ENCODE measurements around the gene ASIC5. TPM values are rescaled to one million over a fixed set of nuclear protein-coding genes. Genes with fewer than 3 reads are reported as not detected.

Gene ASIC5
- total and polyA plus RNA-seq, 11 donors, result not detected

DNA sequence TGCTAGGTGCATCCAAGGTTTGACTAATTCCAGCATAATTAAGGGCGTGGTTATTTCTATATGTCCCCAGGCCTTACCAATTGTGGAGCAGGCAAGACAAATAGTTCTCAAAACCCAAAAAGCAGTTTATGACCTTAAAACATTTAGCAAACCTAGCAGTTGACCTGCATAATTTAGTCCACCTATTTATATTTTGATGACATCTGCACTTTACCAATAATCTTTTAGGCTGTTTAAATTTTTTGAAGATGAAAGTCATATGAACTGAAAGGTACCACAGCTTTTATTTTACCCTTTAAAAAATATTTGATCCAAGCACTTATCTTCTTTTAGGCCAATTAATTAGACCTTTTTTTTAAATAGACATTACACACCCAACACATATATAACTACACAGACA lies 9.8 kb upstream of the ASIC5 start:
- no peak overlapping the region for H3K4me3 ChIP-seq
- peaks cover 0 to 22% (median 1%) of the 10 kb centered on the region in 12 donors for H3K9me3 ChIP-seq
- DNase-seq (no peak), ATAC-seq (no peak)
- no peak overlapping the region for H3K27ac ChIP-seq
- 72 to 78% (median 76%) methylated on average over 1 of the region's 1 CpG for WGBS, 4 donors
- H3K36me3 ChIP-seq, result no peaks in the 10 kb centered on the region
- no peaks in the 10 kb centered on the region for H3K4me1 ChIP-seq
- TF ChIP-seq, protein P1, sequence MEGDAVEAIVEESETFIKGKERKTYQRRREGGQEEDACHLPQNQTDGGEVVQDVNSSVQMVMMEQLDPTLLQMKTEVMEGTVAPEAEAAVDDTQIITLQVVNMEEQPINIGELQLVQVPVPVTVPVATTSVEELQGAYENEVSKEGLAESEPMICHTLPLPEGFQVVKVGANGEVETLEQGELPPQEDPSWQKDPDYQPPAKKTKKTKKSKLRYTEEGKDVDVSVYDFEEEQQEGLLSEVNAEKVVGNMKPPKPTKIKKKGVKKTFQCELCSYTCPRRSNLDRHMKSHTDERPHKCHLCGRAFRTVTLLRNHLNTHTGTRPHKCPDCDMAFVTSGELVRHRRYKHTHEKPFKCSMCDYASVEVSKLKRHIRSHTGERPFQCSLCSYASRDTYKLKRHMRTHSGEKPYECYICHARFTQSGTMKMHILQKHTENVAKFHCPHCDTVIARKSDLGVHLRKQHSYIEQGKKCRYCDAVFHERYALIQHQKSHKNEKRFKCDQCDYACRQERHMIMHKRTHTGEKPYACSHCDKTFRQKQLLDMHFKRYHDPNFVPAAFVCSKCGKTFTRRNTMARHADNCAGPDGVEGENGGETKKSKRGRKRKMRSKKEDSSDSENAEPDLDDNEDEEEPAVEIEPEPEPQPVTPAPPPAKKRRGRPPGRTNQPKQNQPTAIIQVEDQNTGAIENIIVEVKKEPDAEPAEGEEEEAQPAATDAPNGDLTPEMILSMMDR (IDR thresholded peaks at IDR 0.05), result no peak
- no peak for TF ChIP-seq POLR2A (IDR thresholded peaks at IDR 0.05)
- intact Hi-C loops (cut with DNase I), result no loop called here
- no peaks in the 10 kb centered on the region for H3K27me3 ChIP-seq

DNA sequence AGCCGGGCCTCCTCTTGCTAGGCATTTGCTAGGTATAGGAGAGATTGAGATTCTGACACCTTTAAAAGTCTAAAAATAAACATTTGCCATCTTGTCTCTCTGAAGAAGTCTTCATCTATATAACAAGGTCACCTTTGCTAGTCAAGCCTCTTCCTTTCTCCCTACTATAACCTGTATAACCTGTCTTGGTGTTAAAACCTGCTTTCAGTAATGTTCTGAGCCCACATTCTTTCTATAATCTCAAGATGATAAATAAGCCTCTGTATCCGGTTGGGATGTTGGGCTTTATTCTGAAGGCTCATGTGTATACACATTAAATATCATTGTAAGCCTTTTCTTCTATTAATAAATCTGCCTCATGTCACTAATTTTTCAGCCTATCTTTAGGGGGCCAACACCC lies 10.2 kb downstream of the ASIC5 start:
- Histone ChIP-seq H3K27me3 (no peaks in the 10 kb centered on the region), H3K36me3 (no peaks in the 10 kb centered on the region), H3K4me1 (no peaks in the 10 kb centered on the region), H3K4me3 (no peak overlapping the region), H3K9me3 (no peaks in the 10 kb centered on the region), H3K27ac (no peak overlapping the region)
- ATAC-seq (no peak), DNase-seq (no peak)
- TF ChIP-seq, protein P1 (IDR thresholded peaks at IDR 0.05), result no peak
- TF ChIP-seq POLR2A (IDR thresholded peaks at IDR 0.05), result no peak
- intact Hi-C loops (cut with DNase I), result no loop called here
- WGBS, 4 donors, result 72 to 80% (median 76%) methylated on average over 2 of the region's 2 CpGs

DNA sequence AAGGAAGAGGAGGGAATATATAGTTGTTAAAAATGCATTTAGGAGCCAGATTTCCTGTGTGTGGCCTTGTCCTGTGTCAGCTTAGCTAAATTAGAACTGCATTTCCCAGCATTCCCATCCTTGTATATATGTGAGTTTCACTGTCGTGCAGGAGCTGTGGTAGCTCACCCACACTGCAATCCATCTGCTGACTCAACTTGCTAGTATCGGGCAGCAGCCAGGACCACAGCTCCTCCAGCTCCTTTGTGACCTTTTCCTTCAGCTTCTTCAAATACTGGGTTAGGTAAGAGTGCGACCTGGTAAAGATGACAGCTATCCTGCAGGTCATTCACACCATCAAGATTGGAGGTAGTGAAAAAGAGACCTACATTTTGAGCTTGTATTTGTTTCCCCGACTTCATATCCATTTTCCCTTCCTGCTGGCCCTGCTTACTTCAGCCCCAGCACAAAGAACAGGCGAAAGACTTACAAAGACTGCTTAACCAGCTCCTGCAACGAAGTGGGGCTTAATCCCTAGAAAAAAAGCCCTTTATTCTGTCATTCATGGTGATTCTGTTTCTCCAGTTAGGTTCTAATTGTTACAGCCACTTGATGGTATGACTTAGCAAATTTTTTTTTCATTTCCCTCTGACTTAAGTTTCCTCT lies 11.4 kb downstream of the ASIC5 start:
- 71 to 75% (median 73%) methylated on average over 6 of the region's 6 CpGs for WGBS, 4 donors
- Histone ChIP-seq H3K36me3 (no peaks in the 10 kb centered on the region), H3K4me1 (no peaks in the 10 kb centered on the region), H3K4me3 (no peak overlapping the region), H3K27me3 (no peaks in the 10 kb centered on the region), H3K9me3 (no peaks in the 10 kb centered on the region), H3K27ac (no peak overlapping the region)
- intact Hi-C loops (cut with DNase I), result no loop called here
- TF ChIP-seq, protein P1 (IDR thresholded peaks at IDR 0.05), result no peak
- TF ChIP-seq POLR2A (IDR thresholded peaks at IDR 0.05), result no peak
- ATAC-seq (no peak), DNase-seq (no peak)

DNA sequence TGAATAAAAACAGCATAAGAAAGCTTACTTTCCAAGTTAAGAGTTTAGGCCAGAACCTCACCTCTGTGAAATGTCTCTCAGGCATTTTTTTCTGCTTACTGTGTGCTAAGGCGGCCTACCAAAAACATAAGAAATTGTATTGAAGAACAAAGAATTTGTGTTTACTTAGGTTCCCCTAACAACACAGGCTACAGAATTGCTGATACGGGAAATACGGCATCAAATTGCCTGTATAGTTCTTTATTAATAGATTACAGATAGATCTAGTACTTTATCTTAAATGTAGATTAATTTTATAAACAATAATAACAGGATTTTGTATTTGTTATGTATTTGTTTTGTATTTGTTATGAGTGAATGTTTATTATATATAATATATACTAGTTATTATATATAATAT lies 12.9 kb downstream of the ASIC5 start:
- Histone ChIP-seq H3K4me1 (no peaks in the 10 kb centered on the region), H3K27ac (no peak overlapping the region), H3K27me3 (no peaks in the 10 kb centered on the region), H3K4me3 (no peak overlapping the region), H3K36me3 (no peaks in the 10 kb centered on the region), H3K9me3 (peaks cover 0 to 10% (median 0%) of the 10 kb centered on the region in 12 donors)
- ATAC-seq, result no peak
- TF ChIP-seq, protein P1 (IDR thresholded peaks at IDR 0.05), result no peak
- TF ChIP-seq POLR2A (IDR thresholded peaks at IDR 0.05), result no peak
- intact Hi-C loops (cut with DNase I), result no loop called here
- WGBS, 4 donors, result 94 to 96% (median 95%) methylated on average over 3 of the region's 3 CpGs
- no peak for DNase-seq

Measured in heart left ventricle (tissue), 16 donors.